A204.1 (cell line): ENCODE measurements around the gene EVC.

Experiments
- FAIRE-seq: peaks from 2 replicates; lab custom pipeline; 2012; peaks lifted over from hg19 to GRCh38; lab: Jason Lieb, UNC

EVC gene

GRCh38 chr4:5757091-5757490 lies 46.1 kb downstream of the EVC start:
- no peak for FAIRE-seq

- FAIRE-seq: no peak
Observed at GRCh38 chr4:5757536-5757935, 46.5 kb downstream of the EVC start.

- no peak for FAIRE-seq
Observed at GRCh38 chr4:5757954-5758353, 47.0 kb downstream of the EVC start.

GRCh38 chr4:5758741-5759140 lies 47.7 kb downstream of the EVC start:
- FAIRE-seq: no peak

- FAIRE-seq: no peak
Observed at GRCh38 chr4:5759236-5760075, 48.5 kb downstream of the EVC start.

GRCh38 chr4:5760246-5760645 lies 49.2 kb downstream of the EVC start:
- no peak for FAIRE-seq

- no peak for FAIRE-seq
Observed at GRCh38 chr4:5760936-5761480, 50.0 kb downstream of the EVC start.

GRCh38 chr4:5770051-5770450 lies 59.0 kb downstream of the EVC start:
- no peak for FAIRE-seq

- FAIRE-seq: no peak
Observed at GRCh38 chr4:5772528-5773270, 61.7 kb downstream of the EVC start.

GRCh38 chr4:5773271-5773555 lies 62.2 kb downstream of the EVC start:
- no peak for FAIRE-seq

- no peak for FAIRE-seq
Observed at GRCh38 chr4:5774416-5775036, 63.5 kb downstream of the EVC start.

- FAIRE-seq: no peak
Observed at GRCh38 chr4:5776510-5776909, 65.5 kb downstream of the EVC start.

- no peak for FAIRE-seq
Observed at GRCh38 chr4:5780831-5781480, 70.0 kb downstream of the EVC start.

- FAIRE-seq: no peak
Observed at GRCh38 chr4:5781691-5782090, 70.7 kb downstream of the EVC start.

- FAIRE-seq: no peak
Observed at GRCh38 chr4:5782829-5783476, 72.0 kb downstream of the EVC start.

GRCh38 chr4:5783486-5783885 lies 72.5 kb downstream of the EVC start:
- no peak for FAIRE-seq

GRCh38 chr4:5784021-5784420 lies 73.0 kb downstream of the EVC start:
- FAIRE-seq: no peak

- no peak for FAIRE-seq
Observed at GRCh38 chr4:5784960-5785611, 74.1 kb downstream of the EVC start.

GRCh38 chr4:5785806-5786680 lies 75.0 kb downstream of the EVC start:
- FAIRE-seq: no peak

- FAIRE-seq: no peak
Observed at GRCh38 chr4:5787311-5787710, 76.3 kb downstream of the EVC start.

GRCh38 chr4:5788144-5788543 lies 77.1 kb downstream of the EVC start:
- no peak for FAIRE-seq
